HL-60/S4 (cell line): ENCODE data around the gene LAMB2.

Source experiments
- in situ Hi-C: fragments of 300-500 bp; cut with MboI; formaldehyde crosslinking; loops from 2 replicates; pipeline ENCODE4 v1.14.3; 2022; ENCODE audit warnings: low sequenced_read_pairs

The LAMB2 gene

GRCh38 chr3:49132437-49133225 is at the start of gene LAMB2:
TSS of gene LAMB2 (minus strand) at chr3:49133050. CDS start at chr3:49132867, 183 bp downstream.
- in situ Hi-C loops, result no loop called here

GRCh38 chr3:49181351-49181750 is 48.5 kb upstream of the LAMB2 start:
- in situ Hi-C loops, result no loop called here

GRCh38 chr3:49180116-49180515 is 47.3 kb upstream of the LAMB2 start:
- in situ Hi-C loops, result no loop called here

GRCh38 chr3:49177073-49177472 is 44.2 kb upstream of the LAMB2 start:
- in situ Hi-C loops, result no loop called here

GRCh38 chr3:49175530-49175929 is 42.7 kb upstream of the LAMB2 start:
- in situ Hi-C loops, result no loop called here

- in situ Hi-C loops, result loop anchor here (25.0 kb wide), 1 partner anchor 263 kb away; the partner anchor contains the start of gene NICN1
Observed at GRCh38 chr3:49174397-49174985, 41.6 kb upstream of the LAMB2 start.

- in situ Hi-C loops, result loop anchor here (25.0 kb wide), 1 partner anchor 264 kb away; the partner anchor contains the start of gene NICN1
Observed at GRCh38 chr3:49173792-49174170, 40.9 kb upstream of the LAMB2 start.

GRCh38 chr3:49173116-49173791 is 40.4 kb upstream of the LAMB2 start:
- in situ Hi-C loops, result loop anchor here (25.0 kb wide), 1 partner anchor 264 kb away; the partner anchor contains the start of gene NICN1

- in situ Hi-C loops, result loop anchor here (25.0 kb wide), 1 partner anchor 265 kb away; the partner anchor contains the start of gene NICN1
Observed at GRCh38 chr3:49172551-49173041, 39.7 kb upstream of the LAMB2 start.

GRCh38 chr3:49171775-49172500 is 39.1 kb upstream of the LAMB2 start:
- in situ Hi-C loops, result loop anchor here (25.0 kb wide), 1 partner anchor 265 kb away; the partner anchor contains the start of gene NICN1

GRCh38 chr3:49171119-49171774 is 38.4 kb upstream of the LAMB2 start, which contains the start of gene KLHDC8B:
TSS of gene KLHDC8B (plus strand) at chr3:49171598. CDS start at chr3:49172770, 1,172 bp downstream.
- in situ Hi-C loops, result loop anchor here (25.0 kb wide), 1 partner anchor 266 kb away; the partner anchor contains the start of gene NICN1

GRCh38 chr3:49170744-49171118 is 37.9 kb upstream of the LAMB2 start:
- in situ Hi-C loops, result loop anchor here (25.0 kb wide), 1 partner anchor 267 kb away; the partner anchor contains the start of gene NICN1

- in situ Hi-C loops, result loop anchor here (25.0 kb wide), 1 partner anchor 270 kb away; the partner anchor contains the start of gene NICN1
Observed at GRCh38 chr3:49166752-49167556, 34.1 kb upstream of the LAMB2 start.

GRCh38 chr3:49165771-49166751 is 33.2 kb upstream of the LAMB2 start, which contains the start of gene CCDC71:
TSS of gene CCDC71 (minus strand) at chr3:49166331. CDS start at chr3:49164208, 2,123 bp downstream.
- in situ Hi-C loops, result loop anchor here (25.0 kb wide), 1 partner anchor 271 kb away; the partner anchor contains the start of gene NICN1

- in situ Hi-C loops, result loop anchor here (25.0 kb wide), 1 partner anchor 272 kb away; the partner anchor contains the start of gene NICN1
Observed at GRCh38 chr3:49164983-49165720, 32.3 kb upstream of the LAMB2 start.

- in situ Hi-C loops, result loop anchor here (25.0 kb wide), 1 partner anchor 274 kb away; the partner anchor contains the start of gene NICN1
Observed at GRCh38 chr3:49163609-49164008, 30.8 kb upstream of the LAMB2 start.
